D721Med (cell line): ENCODE measurements around the gene ECHDC3.

ENCODE experiments used
- DNase-seq: peaks from one replicate; pipeline ENCODE4 v3.0.0; 2011; ENCODE audit warnings: low spot score; ENCODE audit not compliant: insufficient read length
- FAIRE-seq: peaks from 2 replicates; lab custom pipeline; 2011; peaks lifted over from hg19 to GRCh38; lab: Jason Lieb, UNC
- TF ChIP-seq, protein P1 (sequence below): IDR thresholded peaks from 2 replicates; pipeline ENCODE4 v1.5.1; 2012; ENCODE audit warnings: mild to moderate bottlenecking, control low read depth; ENCODE audit not compliant: insufficient read depth; ENCODE audit errors: missing control alignments

The ECHDC3 gene

DNA sequence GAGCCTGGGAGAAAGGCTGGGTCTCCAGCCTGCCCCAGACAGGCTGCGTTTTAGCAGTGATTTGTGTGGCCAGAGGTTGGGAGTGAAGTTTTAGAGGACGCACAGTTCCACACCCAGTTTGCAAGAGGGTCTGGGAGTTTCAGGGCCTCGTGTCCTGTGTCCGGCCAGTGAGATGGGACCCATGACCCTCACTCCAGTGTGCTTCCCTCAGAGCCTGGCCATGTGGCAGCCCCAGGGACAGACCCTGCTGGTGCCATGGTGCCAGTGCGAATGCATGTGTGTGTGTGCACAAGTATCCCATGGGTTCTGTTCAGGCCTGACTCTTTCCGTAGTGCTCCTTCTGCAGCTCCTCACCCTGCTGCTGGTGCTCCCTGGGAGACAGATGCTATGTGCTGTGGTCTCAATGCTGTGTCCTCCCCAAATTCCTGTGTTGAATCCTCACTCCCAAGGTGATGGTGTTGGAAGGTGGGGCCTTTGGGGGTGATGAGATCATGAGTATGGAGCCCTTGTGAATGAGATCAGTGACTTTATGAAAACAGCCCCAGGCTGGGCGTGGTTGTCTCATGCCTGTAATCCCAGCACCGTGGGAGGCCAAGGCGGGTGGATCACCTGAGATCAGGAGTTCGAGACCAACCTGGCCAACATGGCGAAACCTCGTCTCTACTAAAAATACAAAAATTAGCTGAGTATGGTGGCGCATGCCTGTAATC is 16.5 kb downstream of the ECHDC3 start:
- TF ChIP-seq, protein P1, sequence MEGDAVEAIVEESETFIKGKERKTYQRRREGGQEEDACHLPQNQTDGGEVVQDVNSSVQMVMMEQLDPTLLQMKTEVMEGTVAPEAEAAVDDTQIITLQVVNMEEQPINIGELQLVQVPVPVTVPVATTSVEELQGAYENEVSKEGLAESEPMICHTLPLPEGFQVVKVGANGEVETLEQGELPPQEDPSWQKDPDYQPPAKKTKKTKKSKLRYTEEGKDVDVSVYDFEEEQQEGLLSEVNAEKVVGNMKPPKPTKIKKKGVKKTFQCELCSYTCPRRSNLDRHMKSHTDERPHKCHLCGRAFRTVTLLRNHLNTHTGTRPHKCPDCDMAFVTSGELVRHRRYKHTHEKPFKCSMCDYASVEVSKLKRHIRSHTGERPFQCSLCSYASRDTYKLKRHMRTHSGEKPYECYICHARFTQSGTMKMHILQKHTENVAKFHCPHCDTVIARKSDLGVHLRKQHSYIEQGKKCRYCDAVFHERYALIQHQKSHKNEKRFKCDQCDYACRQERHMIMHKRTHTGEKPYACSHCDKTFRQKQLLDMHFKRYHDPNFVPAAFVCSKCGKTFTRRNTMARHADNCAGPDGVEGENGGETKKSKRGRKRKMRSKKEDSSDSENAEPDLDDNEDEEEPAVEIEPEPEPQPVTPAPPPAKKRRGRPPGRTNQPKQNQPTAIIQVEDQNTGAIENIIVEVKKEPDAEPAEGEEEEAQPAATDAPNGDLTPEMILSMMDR: no peak
- no peak for FAIRE-seq

DNA sequence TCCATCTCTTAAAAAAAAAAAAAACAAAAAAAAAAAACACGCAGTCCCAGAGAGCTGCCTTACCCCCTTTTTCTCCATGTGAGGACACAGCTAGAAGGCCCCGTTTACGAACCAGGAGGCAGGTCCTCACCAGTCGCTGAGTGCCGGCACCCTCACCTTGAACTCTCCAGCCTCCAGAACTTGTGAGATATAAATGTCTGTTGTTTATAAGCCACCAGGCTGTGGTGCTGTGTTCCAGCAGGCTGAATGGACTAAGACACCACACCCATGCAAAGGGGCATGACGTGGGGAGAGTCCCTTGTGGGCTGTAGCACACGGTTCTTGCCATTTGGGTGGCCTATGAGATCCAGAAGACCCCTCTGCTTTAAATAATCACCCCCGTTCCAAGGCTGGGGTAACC is 17.2 kb downstream of the ECHDC3 start:
- DNase-seq (no peak), FAIRE-seq (no peak)
- TF ChIP-seq, protein P1: no peak

More for the DNA sequence above, 16.5 kb downstream of the ECHDC3 start:
- DNase-seq: no peak

DNA sequence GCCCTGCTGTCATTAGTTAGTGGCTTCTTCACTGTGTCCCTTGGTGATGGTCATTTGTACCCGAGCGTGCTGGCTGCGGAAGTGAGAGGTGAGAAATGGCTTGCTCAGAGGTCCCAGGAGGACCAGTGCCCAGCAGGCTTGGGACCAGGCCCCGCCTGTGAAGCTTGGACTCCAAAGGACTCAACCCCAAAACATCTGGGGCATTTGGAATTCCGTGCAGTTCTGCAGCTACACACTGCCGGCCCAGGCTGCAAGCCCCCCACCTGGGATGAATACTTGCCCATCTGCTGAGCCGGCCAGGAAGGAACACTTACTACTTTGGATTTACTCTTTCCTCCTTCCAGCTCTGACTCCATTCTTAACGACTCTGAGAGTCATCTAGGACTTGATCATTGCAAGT is 18.0 kb downstream of the ECHDC3 start:
- TF ChIP-seq, protein P1: no peak
- DNase-seq: no peak
- no peak for FAIRE-seq

DNA sequence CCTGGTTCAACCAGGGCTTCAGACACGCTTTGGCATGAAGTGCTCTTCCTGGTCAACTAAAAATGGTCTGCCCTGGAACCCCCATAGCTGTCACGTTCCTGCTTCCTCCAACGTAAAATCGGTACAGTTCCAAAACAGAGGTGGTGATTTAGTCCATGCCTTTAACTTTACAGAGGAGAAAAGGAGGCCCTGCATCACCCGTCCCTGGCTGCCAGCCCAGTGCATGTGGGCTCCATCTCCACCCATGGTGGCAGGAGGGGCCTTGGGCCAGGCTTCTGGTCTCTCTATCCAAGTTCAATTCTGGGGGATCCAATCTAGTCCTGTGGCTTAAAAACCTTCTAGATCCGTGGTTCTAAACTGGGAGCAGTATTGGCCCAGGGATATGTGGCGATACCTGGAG is 18.7 kb downstream of the ECHDC3 start:
- TF ChIP-seq, protein P1: no peak
- FAIRE-seq (no peak), DNase-seq (no peak)

DNA sequence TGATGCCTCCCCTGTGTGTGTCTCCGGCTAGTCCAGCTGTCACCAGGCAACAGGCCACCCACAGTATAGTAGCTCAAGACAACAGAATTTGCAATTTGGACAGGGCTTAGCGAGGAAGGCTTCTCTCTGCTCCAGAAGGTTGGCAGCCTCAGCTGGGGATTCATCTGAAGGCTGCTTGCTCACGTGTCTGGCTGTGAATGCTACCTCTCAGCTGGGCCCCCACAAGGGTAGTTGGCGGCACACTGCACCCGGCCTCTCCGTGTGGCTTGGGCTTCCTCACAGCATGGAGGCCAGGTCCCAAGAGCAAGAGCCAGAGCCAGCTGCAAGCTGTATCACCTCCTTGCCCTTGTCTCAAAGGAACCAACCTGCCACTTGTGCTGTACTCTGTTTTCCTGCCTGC is 19.2 kb downstream of the ECHDC3 start:
- TF ChIP-seq, protein P1: no peak
- FAIRE-seq: no peak
- no peak for DNase-seq

DNA sequence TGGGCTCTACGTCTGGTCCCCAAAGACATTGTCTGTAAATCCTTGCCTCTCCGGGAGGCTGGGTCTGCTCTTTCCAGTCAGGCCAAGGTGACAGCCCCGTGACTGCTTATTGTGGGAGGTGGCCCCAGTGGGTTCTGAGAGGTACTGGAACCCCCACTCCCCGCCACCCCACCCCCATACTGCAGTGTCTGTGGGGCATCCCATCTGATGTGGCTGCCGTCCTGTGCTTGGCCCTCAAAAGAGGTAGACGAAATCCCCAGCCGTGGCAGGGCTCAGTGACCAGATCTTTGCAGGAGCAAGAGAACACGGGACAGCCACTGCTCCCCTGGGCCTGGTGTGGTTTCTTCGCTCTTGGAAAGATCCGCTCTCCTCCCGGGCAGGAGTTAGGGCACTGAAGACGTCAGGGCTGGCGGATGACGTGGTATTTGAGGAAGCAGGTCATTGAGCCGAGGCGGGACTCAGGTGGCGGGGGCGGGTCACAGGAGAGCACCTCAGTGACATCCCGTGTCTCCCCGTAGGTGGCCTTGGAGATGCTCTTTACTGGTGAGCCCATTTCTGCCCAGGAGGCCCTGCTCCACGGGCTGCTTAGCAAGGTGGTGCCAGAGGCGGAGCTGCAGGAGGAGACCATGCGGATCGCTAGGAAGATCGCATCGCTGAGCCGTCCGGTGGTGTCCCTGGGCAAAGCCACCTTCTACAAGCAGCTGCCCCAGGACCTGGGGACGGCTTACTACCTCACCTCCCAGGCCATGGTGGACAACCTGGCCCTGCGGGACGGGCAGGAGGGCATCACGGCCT is 20.7 kb downstream of the ECHDC3 start:
- TF ChIP-seq, protein P1: no peak
- no peak for DNase-seq
- FAIRE-seq: no peak

DNA sequence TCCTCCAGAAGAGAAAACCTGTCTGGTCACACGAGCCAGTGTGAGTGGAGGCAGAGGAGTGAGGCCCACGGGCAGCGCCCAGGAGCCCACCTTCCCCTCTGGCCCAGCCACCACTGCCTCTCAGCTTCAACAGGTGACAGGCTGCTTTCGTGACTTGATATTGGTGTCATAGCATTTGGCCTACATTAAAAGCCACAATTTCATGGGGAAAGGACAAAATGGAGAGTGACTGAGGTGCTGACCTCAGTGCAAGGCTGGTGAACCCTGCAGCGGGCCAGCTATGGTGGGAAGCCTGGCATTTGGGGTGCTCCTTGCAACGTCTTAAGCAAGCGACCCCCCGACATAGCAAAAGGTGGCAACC is 21.3 kb downstream of the ECHDC3 start:
- no peak for DNase-seq
- TF ChIP-seq, protein P1: no peak
- no peak for FAIRE-seq
